Endothelial cell of umbilical vein (primary cell): ENCODE data around the gene IZUMO4. TPM values are rescaled to one million over a fixed set of nuclear protein-coding genes. Genes with fewer than 3 reads are reported as not detected.

Experiments used
- BruUV-seq: library from RNA; stranded (reverse); fragments of 400-500 nt; replicated peaks from 2 replicates; lab custom pipeline; 2021; lab: Mats Ljungman, UMichigan
- CTCF ChIA-PET: fragments of 300-600, 350-600 bp; sonication (Branson Sonifier 250); formaldehyde crosslinking; loops from one replicate; lab custom pipeline; 2021; ENCODE audit warnings: antibody characterized with exemption, inconsistent platforms; lab: Charles Lee
- POLR2A ChIA-PET: fragments of 300-600, 350-600 bp; sonication (Branson Sonifier 250); formaldehyde crosslinking; loops from one replicate; lab custom pipeline; 2021; ENCODE audit warnings: antibody characterized with exemption, inconsistent platforms; lab: Charles Lee
- DNase-seq: peaks from one replicate; pipeline ENCODE4 v3.0.0-alpha.2; 2011; ENCODE audit warnings: low read depth, low spot score
- FAIRE-seq: peaks from 2 replicates; lab custom pipeline; 2011; peaks lifted over from hg19 to GRCh38; lab: Jason Lieb, UNC
- H2AFZ ChIP-seq: 2 replicates; pipeline ENCODE4 v1.6.0; 2012; ENCODE audit warnings: low read depth, low read length, control low read depth, inconsistent platforms
- H3K27ac ChIP-seq: 2 replicates; pipeline ENCODE4 v1.5.1; 2011; ENCODE audit warnings: low read depth, mild to moderate bottlenecking, control low read depth, low read length, moderate library complexity; ENCODE audit not compliant: insufficient read depth
- H3K27me3 ChIP-seq, 2 experiments: 2 replicates each; pipeline versions ENCODE4 v1.6.0 to v1.6.1; 2011; ENCODE audit warnings: low read length in 2 of 2, mixed read lengths in 1 of 2; ENCODE audit not compliant: control insufficient read depth in 2 of 2, insufficient read depth in 2 of 2
- H3K36me3 ChIP-seq, 2 experiments: 2 replicates in 1 of 2; 3 replicates in 1 of 2; pipeline ENCODE4 v1.5.1; 2011; ENCODE audit warnings: low read length in 2 of 2, mild to moderate bottlenecking in 1 of 2, moderate library complexity in 1 of 2; ENCODE audit not compliant: control insufficient read depth in 2 of 2, insufficient read depth in 2 of 2; ENCODE audit errors: extremely low read depth in 1 of 2
- H3K4me1 ChIP-seq: 3 replicates; pipeline ENCODE4 v1.5.1; 2011; ENCODE audit warnings: mild to moderate bottlenecking, low read length; ENCODE audit not compliant: control insufficient read depth, insufficient read depth; ENCODE audit errors: extremely low read depth
- H3K4me2 ChIP-seq: 2 replicates; pipeline ENCODE4 v1.6.1; 2011; ENCODE audit warnings: low read length, control low read depth, mixed read lengths; ENCODE audit not compliant: insufficient read depth
- H3K4me3 ChIP-seq, 3 experiments: fragments of 200-600 bp in 1 of 3; sonication (generic), shearing (Covaris generic) in 1 of 3; replicated peaks in 1 of 3; 2 replicates each; pipeline ENCODE4 v1.5.1; 2011 to 2016; ENCODE audit warnings: control low read depth in 3 of 3, low read length in 3 of 3, mild to moderate bottlenecking in 2 of 3, inconsistent platforms in 1 of 3, low read depth in 1 of 3, moderate library complexity in 1 of 3; ENCODE audit not compliant: insufficient read depth in 1 of 3
- H3K79me2 ChIP-seq: 2 replicates; pipeline ENCODE4 v1.6.0; 2012; ENCODE audit warnings: low read length, inconsistent platforms; ENCODE audit not compliant: control insufficient read depth, insufficient read depth
- H3K9ac ChIP-seq: replicated peaks from 2 replicates; pipeline ENCODE3; 2011; ENCODE audit warnings: low read length, control low read depth; ENCODE audit not compliant: insufficient read depth; ENCODE audit errors: extremely low read depth
- H3K9me1 ChIP-seq: replicated peaks from 3 replicates; pipeline ENCODE4 v1.6.0; 2011; ENCODE audit warnings: mild to moderate bottlenecking, low read length; ENCODE audit not compliant: control insufficient read depth, insufficient read depth; ENCODE audit errors: extremely low read depth
- H3K9me3 ChIP-seq: replicated peaks from 2 replicates; pipeline ENCODE4 v1.5.1; 2012; ENCODE audit warnings: low read length, inconsistent platforms; ENCODE audit not compliant: control insufficient read depth, insufficient read depth
- H4K20me1 ChIP-seq: replicated peaks from 2 replicates; pipeline ENCODE3; 2011; ENCODE audit warnings: mild to moderate bottlenecking, low read length; ENCODE audit not compliant: control insufficient read depth, insufficient read depth; ENCODE audit errors: extremely low read depth
- EZH2 ChIP-seq: IDR thresholded peaks from 2 replicates; pipeline ENCODE4 v1.6.1; 2012; ENCODE audit warnings: borderline replicate concordance, low read depth, mild to moderate bottlenecking, moderate library complexity, low read length, inconsistent platforms; ENCODE audit not compliant: severe bottlenecking
- FOS ChIP-seq: IDR thresholded peaks from 2 replicates; pipeline ENCODE4 v1.6.1; 2011; ENCODE audit warnings: mild to moderate bottlenecking, low read length, moderate library complexity, borderline replicate concordance; ENCODE audit not compliant: insufficient read depth
- MAX ChIP-seq: IDR thresholded peaks from 2 replicates; pipeline ENCODE4 v1.6.1; 2011; ENCODE audit not compliant: insufficient read depth, insufficient read length
- MYC ChIP-seq: IDR thresholded peaks from one replicate; pipeline ENCODE4 v1.6.1; 2011; ENCODE audit warnings: mild to moderate bottlenecking, low read depth, low read length
- POLR2A ChIP-seq: IDR thresholded peaks from 2 replicates; pipeline ENCODE4 v1.6.1; 2012; ENCODE audit warnings: low read depth, mild to moderate bottlenecking, control low read depth, low read length
- dilution Hi-C: fragments of 300-500 bp; cut with MboI; formaldehyde crosslinking; loops from one replicate; pipeline ENCODE4 v1.15.0; 2019; ENCODE audit warnings: low sequenced_read_pairs; ENCODE audit not compliant: extremely low pct_ligation_motif_present
- intact Hi-C: fragments of 100-400 bp; cut with micrococcal nuclease; formaldehyde crosslinking; loops from one replicate; pipeline ENCODE4 v1.10.0; 2022
- polyA plus RNA-seq, 4 experiments: library from polyadenylated mRNA; depleted of rRNA in 3 of 4; stranded (reverse) in 3 of 4; unstranded in 1 of 4; fragments of >200 nt; gene quantifications; 2 replicates each; pipeline versions ENCODE4 v1.2.1 to v1.2.3, GENCODE V29; 2011 to 2012; ENCODE audit warnings: missing spikeins in 1 of 4
- total RNA-seq: library from RNA; stranded (reverse); gene quantifications from 2 replicates; pipeline ENCODE4 v1.2.3, GENCODE V29; 2021

IZUMO4 gene
- total and polyA plus RNA-seq, 2 donors (not counting 3 experiments of a cell fraction or from before 2014, with no cell fraction given), result 1.1 to 2.0 TPM

GRCh38 chr19:2100719-2101061, 4.0 kb downstream of the IZUMO4 start:
- no TSS peak for BruUV-seq
- DNase-seq, result no peak
- Histone ChIP-seq H3K27ac (no peak overlapping the region), H3K4me3 (no peak overlapping the region), H3K9me3 (no peaks in the 10 kb centered on the region), H3K4me2 (no peak overlapping the region), H3K27me3 (no peaks in the 10 kb centered on the region), H2AFZ (no peak overlapping the region), H3K9ac (no peak overlapping the region), H3K36me3 (peaks cover 3 to 33% of the 10 kb centered on the region in 2 experiments), H4K20me1 (no peaks in the 10 kb centered on the region), H3K4me1 (peaks cover 3% of the 10 kb centered on the region), H3K79me2 (peaks cover 16% of the 10 kb centered on the region), H3K9me1 (no peaks in the 10 kb centered on the region)
- TF ChIP-seq EZH2, result no peak
- TF ChIP-seq MAX, result no peak
- no peak for TF ChIP-seq FOS
- intact Hi-C loops (no loop called here), dilution Hi-C loops (no loop called here)
- FAIRE-seq, result no peak
- ChIA-PET POLR2A (no interaction called here), CTCF (no interaction called here)

GRCh38 chr19:2101417-2102335, 5.0 kb downstream of the IZUMO4 start:
- BruUV-seq, result no TSS peak
- DNase-seq (no peak), FAIRE-seq (no peak)
- H3K4me2 ChIP-seq, result no peak overlapping the region
- H3K79me2 ChIP-seq, result peaks cover 14% of the 10 kb centered on the region
- TF ChIP-seq MYC (no peak), POLR2A (no peak)
- dilution Hi-C loops, result no loop called here
- intact Hi-C loops, result no loop called here
- H3K27ac ChIP-seq, result no peak overlapping the region
- ChIA-PET CTCF (no interaction called here), POLR2A (no interaction called here)
- no peaks in the 10 kb centered on the region for H3K9me1 ChIP-seq
- no peaks in the 10 kb centered on the region for H3K27me3 ChIP-seq
- H3K4me3 ChIP-seq, result no peak overlapping the region
- no peak overlapping the region for H3K9ac ChIP-seq
- H3K36me3 ChIP-seq, result peaks cover 6 to 39% of the 10 kb centered on the region in 2 experiments
- peaks cover 3% of the 10 kb centered on the region for H3K4me1 ChIP-seq
- no peaks in the 10 kb centered on the region for H3K9me3 ChIP-seq
- no peaks in the 10 kb centered on the region for H4K20me1 ChIP-seq
- no peak overlapping the region for H2AFZ ChIP-seq
